HFFc6 (cell line): Measurements from ENCODE around the gene NEMF. TPM values are rescaled to one million over a fixed set of nuclear protein-coding genes. Genes with fewer than 3 reads are reported as not detected.
"Not testable (repeated sequence)": the region's sequence is repeated elsewhere in the genome, so short reads cannot be mapped to it uniquely, and the experiment has no call there.

Experiments used
- DNase-seq: peaks from one replicate; pipeline ENCODE4 v3.0.0-alpha.2; 2018
- H3K27ac Mint-ChIP-seq: 2 replicates; pipeline ENCODE4 v1.8.0; 2020; ENCODE audit warnings: mild to moderate bottlenecking, mixed read lengths
- H3K27me3 Mint-ChIP-seq: 2 replicates; pipeline ENCODE4 v1.8.0; 2021; ENCODE audit warnings: mild to moderate bottlenecking, moderate library complexity, mixed read lengths; ENCODE audit not compliant: insufficient read depth
- H3K36me3 Mint-ChIP-seq: 2 replicates; pipeline ENCODE4 v1.8.0; 2021; ENCODE audit warnings: low read depth, mixed read lengths
- H3K4me1 Mint-ChIP-seq: 2 replicates; pipeline ENCODE4 v1.8.0; 2020; ENCODE audit warnings: low read depth, mixed read lengths
- H3K4me3 Mint-ChIP-seq: 2 replicates; pipeline ENCODE4 v1.8.0; 2020; ENCODE audit warnings: mild to moderate bottlenecking, moderate library complexity, mixed read lengths
- H3K9me3 Mint-ChIP-seq: 2 replicates; pipeline ENCODE4 v1.8.0; 2020; ENCODE audit warnings: mild to moderate bottlenecking, mixed read lengths
- total RNA-seq, 6 experiments: library from RNA; stranded (reverse); fragmentation: NEBNext Ultra II Directional; extraction: Animal tissue kit (Norgen Biotek cat#: 25700); gene quantifications; 2 replicates in 1 of 6; 3 replicates in 5 of 6; pipeline ENCODE4 v1.2.3, GENCODE V29; 2021
- TF ChIP-seq, protein P1 (sequence below): fragments of 200-600 bp; sonication (generic); IDR thresholded peaks from 2 replicates; pipeline ENCODE4 v1.5.0; 2021; ENCODE audit warnings: antibody characterized with exemption, mild to moderate bottlenecking

NEMF gene
- total RNA-seq, 6 experiments from 2014 or later, result 55.5 to 69.7 (median 56.9) TPM

DNA sequence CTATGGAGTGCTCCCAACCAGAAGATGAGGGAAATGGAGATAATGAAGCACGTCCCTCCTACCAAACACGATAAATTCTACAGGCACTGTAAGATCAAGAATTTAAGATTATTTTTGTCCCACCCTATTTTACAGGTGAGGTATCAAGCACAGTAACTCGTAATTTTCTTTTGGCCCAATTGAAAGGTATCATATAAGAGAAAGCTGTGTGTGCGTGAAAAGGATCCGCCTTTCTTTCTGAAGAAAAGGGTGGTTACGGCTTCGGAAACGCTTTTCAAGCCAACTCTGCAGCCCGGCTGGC is 85.4 kb downstream of the NEMF start:
- Mint-ChIP-seq H3K27ac (peak overlapping the region; percentile 97), H3K36me3 (no peaks in the 10 kb centered on the region; the same call in 1 of the 2 replicates), H3K27me3 (peaks cover 10% of the 10 kb centered on the region), H3K4me3 (peak overlapping the region; percentile 92), H3K4me1 (peaks cover 50% of the 10 kb centered on the region), H3K9me3 (no peaks in the 10 kb centered on the region)
- no peak for DNase-seq
- TF ChIP-seq, protein P1, sequence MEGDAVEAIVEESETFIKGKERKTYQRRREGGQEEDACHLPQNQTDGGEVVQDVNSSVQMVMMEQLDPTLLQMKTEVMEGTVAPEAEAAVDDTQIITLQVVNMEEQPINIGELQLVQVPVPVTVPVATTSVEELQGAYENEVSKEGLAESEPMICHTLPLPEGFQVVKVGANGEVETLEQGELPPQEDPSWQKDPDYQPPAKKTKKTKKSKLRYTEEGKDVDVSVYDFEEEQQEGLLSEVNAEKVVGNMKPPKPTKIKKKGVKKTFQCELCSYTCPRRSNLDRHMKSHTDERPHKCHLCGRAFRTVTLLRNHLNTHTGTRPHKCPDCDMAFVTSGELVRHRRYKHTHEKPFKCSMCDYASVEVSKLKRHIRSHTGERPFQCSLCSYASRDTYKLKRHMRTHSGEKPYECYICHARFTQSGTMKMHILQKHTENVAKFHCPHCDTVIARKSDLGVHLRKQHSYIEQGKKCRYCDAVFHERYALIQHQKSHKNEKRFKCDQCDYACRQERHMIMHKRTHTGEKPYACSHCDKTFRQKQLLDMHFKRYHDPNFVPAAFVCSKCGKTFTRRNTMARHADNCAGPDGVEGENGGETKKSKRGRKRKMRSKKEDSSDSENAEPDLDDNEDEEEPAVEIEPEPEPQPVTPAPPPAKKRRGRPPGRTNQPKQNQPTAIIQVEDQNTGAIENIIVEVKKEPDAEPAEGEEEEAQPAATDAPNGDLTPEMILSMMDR, result no peak

DNA sequence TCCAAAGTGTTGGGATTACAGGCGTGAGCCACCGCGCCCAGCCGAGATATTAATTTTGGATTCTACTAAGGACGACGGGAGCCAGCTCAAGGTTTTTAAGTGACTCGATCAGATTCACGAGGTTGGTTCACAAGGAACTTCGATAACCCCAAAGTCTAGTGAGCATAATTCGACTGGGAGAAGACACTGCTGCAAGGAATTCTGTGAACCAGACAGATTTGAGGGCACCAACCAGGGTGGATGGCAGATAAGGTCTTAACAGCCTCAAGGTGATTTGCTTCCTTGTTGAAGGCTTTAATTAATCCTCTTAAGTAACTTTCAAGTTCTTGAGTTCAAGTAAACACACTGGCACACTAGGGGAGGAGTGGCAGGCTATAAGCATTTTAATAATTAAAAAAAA is 85.7 kb downstream of the NEMF start:
- DNase-seq, result no peak
- no peaks in the 10 kb centered on the region; the same call in 1 of the 2 replicates for H3K36me3 Mint-ChIP-seq
- peak overlapping the region; percentile 92 for H3K4me3 Mint-ChIP-seq
- H3K27me3 Mint-ChIP-seq, result peaks cover 10% of the 10 kb centered on the region
- no peaks in the 10 kb centered on the region for H3K9me3 Mint-ChIP-seq
- H3K27ac Mint-ChIP-seq, result peak overlapping the region; percentile 97
- H3K4me1 Mint-ChIP-seq, result peaks cover 52% of the 10 kb centered on the region
- TF ChIP-seq, protein P1, result no peak; the same call in 1 of the 2 replicates

DNA sequence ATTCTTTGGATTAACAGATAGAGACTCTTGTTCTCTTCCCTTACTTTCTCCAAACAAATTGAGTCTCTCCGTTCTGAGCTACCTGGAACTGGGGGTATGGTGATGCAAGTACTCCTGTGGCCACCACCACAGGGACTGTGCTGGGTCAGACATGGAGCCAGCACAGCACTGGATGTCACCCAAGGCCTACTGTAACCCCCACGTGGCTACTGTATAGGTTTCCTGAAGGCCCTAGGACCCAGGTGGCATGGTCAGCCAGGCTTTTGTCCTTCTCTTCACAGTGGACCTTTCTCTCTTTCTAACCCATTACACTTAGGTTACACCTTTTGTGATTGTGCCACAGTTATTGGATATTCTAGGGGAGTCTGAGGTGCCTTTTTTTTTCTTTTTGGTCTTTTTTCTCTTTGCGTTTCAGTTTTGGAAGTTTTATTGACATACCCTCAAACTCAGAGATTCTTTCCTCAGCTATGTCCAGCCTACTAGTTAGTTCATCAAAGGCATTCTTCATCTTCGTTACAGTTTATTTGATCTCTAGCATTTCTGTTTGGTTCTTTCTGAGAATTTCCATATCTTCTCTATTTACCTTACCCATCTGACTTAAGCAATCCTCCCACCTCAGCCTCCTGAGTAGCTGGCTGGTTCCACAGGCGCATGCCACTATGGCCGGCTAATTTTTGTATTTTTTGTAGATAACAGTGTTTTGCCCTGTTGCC is 90.6 kb downstream of the NEMF start:
- H3K4me1 Mint-ChIP-seq, result peaks cover 18% of the 10 kb centered on the region
- peak overlapping the region; percentile 50; the same call in 1 of the 2 replicates for H3K27ac Mint-ChIP-seq
- TF ChIP-seq, protein P1, result no peak
- no peak for DNase-seq
- H3K9me3 Mint-ChIP-seq, result no peaks in the 10 kb centered on the region
- no peaks in the 10 kb centered on the region for H3K36me3 Mint-ChIP-seq
- H3K27me3 Mint-ChIP-seq, result peaks cover 2% of the 10 kb centered on the region
- H3K4me3 Mint-ChIP-seq, result no peak overlapping the region

DNA sequence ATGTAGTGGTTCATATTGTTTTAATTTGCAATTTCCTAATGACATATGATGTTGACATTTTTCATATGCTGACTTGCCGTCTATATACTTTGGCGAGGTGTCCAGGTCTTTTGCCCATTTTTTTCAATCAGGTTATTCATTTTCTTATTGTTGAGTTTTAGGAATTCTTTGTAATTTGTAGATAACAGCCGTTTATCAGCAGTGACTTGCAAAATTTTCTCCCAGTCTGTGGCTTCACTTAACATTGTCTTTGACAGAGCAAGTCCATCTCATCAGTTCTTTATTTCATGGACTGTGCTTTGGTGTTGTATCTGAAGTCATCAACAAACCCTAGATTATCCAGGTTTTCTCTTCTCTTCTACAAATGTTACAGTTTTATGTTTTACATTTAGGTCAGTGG is 97.2 kb downstream of the NEMF start:
- TF ChIP-seq, protein P1, result no peak
- Mint-ChIP-seq H3K4me3 (no peak overlapping the region), H3K27me3 (no peaks in the 10 kb centered on the region; the same call in 1 of the 2 replicates), H3K4me1 (peaks cover 6% of the 10 kb centered on the region; the same call in 1 of the 2 replicates), H3K36me3 (no peaks in the 10 kb centered on the region), H3K27ac (no peak overlapping the region), H3K9me3 (no peaks in the 10 kb centered on the region)
- DNase-seq, result no peak

DNA sequence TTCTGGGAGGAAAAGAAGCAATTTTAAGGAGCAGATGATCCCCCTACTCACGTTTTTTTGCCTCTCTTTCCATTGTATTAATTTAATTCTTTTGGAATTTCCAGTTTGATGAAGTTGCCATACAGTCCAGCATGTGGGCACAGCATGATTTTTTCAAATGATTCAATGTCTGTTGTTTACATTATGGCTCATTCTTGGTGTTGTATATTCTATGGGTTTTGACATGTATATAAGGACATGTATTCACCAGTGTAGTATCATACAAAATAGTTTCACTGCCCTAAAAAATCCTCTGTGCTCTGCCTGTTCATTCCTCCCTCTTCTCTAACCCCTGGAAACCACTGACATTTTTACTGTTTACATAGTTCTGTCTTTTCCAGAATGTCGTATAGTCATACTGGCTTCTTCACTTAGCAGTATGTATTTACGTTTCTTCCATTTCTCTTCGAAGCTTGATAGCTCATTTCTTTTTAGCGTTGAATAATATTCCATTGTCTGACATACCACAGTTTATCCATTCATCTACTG is 98.0 kb downstream of the NEMF start:
- no peak for DNase-seq
- H3K9me3 Mint-ChIP-seq, result no peaks in the 10 kb centered on the region
- peaks cover 6% of the 10 kb centered on the region; the same call in 1 of the 2 replicates for H3K4me1 Mint-ChIP-seq
- TF ChIP-seq, protein P1, result no peak
- H3K27ac Mint-ChIP-seq, result no peak overlapping the region
- H3K36me3 Mint-ChIP-seq, result no peaks in the 10 kb centered on the region
- H3K4me3 Mint-ChIP-seq, result no peak overlapping the region
- no peaks in the 10 kb centered on the region; the same call in 1 of the 2 replicates for H3K27me3 Mint-ChIP-seq

DNA sequence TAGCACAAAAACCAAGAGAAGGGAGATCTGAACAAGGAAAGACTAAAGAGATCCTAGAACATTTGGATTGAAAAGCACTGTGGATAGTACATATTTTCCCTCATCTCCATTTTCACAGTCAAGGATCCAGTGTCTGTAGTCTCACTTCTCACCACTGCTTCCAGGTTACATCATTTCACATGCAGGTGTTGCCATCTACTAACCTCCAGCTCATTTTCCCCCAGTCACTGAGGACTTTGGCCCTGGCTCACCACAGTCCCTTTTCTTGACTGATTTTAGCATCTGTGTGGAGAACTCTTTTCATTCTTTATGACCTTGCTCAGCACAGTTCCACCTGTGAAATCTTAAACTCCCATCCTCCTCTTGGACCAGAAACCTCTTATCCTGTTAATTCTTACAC is 106.1 kb downstream of the NEMF start:
- H3K27ac Mint-ChIP-seq, H3K36me3 Mint-ChIP-seq, DNase-seq, H3K4me3 Mint-ChIP-seq, H3K4me1 Mint-ChIP-seq, H3K27me3 Mint-ChIP-seq, H3K9me3 Mint-ChIP-seq: not testable (repeated sequence)
